NCI-H2227 (cell line): ENCODE measurements around the gene NDUFA6.
"Not testable (repeated sequence)": the region's sequence is repeated elsewhere in the genome, so short reads cannot be mapped to it uniquely, and the experiment has no call there.

ENCODE experiments used
- DNase-seq: peaks from one replicate; lab custom pipeline; 2025; ENCODE audit not compliant: unreplicated experiment; lab: John Stamatoyannopoulos, UW

The NDUFA6 gene

DNA sequence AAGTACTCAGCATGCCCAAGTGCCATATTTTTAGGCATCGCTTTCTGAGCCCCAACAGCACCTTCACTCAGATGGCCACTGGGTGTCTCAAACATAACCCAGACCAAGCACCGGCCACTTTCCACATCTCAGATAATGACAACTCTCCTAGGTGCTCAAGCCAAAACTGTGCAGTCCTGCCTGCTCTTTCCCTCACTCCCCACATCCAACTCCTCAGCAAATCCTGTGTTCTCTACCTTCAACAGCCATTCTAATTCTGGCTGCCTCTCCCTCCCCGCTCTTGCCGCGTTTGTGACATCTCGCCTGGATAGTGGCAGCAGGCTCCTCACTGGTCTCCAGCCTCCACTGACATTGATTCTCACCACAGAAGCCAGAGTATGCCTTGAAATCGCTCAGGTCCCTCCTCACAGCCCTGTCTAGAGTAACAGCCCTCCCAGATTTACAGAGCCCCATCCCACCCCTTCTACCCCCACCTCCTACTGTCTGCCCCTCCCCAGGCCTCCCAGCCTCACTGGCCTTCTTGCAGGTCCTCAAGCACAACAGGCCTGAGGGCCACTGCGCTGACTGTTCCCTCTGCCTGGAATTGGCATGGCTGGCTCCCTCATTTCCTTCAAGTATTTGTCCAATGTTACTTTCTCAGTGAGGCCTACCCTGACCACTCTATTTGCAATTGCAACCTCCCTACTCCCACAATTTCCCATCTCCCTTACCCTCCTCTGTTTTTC is 17.8 kb downstream of the NDUFA6 start:
- DNase-seq: no peak

DNA sequence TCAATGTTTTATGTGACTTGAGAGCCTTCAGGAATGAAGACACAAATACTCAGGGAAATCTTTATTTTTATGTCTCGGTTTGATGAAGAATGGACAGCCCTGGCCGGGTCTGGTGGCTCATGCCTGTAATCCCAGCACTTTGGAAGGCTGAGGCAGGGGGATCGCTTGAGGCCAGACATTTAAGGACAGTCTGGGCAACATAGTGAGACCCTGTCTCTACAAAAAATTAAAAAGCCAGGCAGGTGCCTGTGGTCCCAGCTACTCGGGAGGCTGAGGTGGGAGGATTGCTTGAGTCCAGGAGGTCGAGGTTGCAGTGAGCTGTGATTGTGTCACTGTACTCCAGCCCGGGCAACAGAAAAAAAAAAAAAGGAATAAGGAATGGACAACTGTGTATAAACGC is 19.1 kb downstream of the NDUFA6 start:
- not testable (repeated sequence) for DNase-seq

DNA sequence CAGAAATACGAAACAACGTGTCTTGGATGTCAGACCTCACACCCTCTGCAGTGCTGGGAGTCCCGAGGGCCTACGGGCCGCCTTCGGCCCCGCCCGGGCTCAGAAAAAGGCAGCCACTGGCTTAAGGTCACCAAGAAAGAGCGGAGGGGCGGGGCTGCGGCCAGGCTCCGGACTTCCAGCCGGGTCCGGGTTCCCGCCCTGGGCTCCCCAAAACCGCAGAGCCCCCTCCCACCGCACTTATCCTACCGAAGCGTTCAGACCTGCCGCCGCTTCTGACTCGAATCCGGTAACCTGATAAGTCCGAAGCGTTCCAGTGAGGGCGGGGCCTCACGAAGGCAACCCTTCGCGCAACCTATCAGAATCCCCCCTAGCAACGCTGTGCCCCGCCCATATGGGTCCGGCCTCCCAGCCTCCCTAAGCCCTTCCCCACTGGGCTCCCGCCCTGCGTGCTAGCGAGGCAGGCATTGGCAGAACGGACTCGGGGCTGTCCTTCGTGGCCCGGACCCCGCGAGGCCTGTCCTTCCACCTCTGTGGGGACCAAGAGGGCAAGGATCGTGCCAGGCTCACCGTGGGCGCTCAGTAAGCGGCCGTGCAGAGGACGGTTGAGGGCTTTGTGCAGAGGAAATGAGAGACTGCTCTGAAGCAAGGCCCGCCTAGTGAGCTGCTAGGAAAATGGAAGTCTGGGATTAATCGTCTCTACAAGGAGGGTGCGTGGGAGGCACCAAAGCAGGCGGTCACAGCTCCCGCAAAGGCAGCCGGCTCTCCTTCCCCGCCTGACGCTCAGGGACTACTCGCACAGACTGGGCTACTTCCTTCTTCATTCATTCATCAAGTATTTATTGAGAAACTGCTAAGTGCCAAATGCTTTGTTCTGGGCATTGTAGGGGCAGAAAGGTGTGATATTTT is 19.8 kb downstream of the NDUFA6 start, which contains the start of gene NAGA:
NAGA (minus strand) TSS at position 296 of the 906 bp plus-strand sequence. CDS start 515 bp downstream, outside the sequence.
- peak; percentile 95 for DNase-seq

DNA sequence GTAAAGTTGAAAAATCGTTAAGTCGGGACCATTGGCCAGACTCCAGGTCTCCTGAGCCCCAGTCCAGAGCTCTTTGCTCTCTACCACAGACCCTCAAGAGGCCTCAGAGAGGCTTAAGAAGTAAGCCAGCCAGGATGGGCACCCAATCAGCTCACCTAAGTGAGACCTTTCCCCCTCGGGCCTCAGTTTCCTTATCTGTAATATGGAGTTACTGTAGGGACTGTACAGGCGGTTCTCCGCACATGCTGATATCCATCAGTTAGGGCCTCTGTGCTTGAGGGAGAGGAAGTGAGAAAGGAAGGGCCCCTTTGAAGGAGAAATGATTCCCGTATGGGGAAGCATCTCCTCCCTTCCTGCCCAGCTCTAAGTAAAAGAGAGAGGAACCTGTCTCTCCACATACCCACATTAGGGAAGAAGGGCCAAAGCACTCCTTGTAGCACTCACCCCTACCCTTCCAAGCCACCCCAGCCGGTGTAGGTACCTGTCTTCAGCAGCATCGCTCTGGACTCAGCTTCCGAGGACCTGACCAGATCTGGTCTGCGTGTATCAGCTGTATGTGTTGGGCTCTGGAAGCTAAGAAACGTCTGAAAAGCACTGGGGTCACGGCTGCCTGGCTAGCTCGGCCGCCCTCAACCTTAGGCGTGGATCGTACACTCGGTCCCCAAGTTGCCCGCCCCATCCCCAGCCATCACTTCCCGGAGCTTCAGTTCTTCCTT is 20.6 kb downstream of the NDUFA6 start:
- DNase-seq: no peak

DNA sequence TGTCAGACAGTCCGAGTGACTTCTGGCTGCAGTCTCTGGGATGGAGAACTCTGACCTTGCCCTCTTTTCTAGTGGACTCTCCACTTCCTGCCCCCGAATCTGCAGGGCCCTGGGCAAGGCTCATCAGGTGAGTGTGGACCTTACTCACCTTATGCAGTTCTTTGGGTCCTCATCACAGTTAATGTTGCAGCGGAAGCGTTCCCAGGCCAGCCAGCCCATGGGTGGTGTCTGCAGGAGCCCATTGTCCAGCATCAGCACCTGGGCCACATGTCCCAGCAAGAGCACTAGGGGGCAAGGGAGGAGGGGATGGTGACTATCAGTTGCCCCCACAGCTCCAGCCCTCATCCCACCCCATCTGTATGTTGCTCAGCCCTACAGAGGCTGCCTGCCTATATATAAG is 22.3 kb downstream of the NDUFA6 start:
- DNase-seq: no peak

DNA sequence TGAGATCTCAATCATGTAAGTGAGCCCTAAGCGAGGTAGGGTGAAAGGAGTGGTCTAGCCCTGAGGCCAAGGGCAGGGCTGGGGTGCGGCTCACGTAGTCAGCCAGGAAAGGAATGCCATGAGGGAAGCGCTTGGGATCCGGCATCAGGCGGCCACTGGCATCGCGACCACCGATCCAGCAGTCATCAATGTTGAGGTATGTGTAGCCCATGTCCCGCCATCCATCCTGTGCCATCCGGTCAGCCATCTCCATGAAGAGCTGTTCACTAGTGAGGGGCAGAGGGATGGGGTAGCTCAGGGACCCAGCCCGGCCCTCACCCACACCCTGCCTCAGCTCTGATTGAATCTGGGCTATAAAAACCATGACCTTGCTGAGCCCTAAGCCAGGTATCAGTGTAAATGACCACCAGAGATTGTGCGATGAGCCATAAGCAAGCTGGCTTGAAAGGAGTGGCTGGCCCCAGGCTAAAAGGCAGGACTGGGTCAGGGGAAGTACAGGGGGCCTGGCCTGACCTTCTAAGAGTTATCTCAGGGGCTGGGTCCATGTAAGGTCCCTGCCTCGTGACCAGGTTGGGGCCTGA is 22.8 kb downstream of the NDUFA6 start:
- DNase-seq: no peak

DNA sequence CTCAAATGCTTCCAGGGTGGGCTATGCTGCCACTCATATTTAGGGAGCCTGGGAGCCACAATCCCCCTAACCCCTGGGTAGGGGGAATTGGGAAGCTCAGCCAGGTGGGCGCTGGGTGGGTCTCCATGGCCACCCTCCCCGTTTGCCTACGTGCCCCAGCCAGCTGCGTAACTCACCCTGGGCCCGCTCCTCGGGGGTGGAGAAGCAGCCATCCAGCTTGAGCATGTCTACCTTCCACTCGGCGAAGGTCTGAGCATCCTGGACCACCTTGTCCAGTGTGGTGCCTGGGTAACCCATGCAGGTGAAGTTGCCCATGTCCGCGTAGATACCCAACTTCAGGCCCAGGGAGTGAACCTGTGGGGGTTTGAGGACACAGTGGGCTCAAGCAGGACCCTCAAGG is 23.6 kb downstream of the NDUFA6 start:
- no peak for DNase-seq

DNA sequence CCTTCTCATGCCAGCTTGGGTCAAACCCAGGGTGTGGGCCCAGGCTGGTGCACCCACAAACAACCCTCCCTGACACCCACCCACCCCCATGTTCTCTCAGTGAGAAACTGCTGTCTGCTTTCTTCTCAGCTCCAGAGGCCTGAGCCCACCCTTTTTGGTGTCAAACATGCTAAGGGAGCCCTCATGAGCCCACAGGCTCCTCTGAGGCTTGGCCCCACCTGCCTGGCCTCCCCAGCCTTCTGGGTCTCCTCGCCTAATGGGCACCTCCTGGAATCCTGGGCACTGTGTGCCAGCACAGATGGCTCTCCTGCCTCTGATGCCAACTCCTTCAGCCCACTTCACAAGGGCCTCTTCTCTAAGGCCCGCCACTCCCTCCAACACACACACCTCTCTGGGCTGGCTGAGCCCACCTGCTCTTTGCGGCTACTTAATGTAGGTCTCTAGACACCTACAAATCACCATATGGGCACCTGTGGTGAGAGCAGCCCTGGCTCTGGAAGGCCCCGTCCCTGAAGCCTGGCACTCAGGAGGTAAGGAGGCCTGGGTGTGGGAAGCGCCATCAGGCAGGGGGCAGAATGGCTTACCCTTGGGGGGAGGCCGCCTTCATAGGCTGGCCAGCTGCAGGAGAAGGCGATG is 24.3 kb downstream of the NDUFA6 start:
- DNase-seq: no peak

DNA sequence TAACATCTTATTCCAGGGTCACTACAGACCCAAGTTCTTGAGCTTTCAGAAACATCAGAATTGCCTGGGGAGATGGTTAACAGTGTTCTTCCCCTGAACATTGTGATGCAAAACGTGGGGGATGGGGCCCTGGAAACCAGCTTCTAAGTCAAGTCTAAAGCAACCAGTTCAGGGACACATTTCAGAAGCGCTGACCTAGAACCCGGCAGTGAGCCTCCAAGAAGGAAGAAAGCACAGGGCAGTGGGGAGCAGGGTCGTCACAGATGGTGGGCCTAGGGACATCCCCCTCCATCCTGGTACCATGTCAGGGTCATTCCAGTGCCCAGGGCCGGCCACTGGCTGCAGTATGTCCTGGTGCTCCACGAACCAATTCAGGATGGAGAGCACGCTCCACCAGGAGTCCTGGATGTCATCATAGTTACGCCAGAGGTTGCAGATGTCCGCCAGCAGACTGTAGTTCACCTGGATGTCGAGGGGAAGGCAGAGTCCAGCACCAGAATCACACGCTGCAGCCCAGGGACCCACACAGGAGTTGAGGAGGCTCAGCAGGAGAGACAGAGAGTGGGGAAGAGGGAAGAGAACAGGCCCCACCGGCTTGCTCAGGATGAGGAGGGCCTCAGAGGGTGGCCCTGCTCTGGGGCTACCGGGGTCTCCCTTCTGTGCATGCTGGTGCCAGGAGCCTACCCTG is 25.0 kb downstream of the NDUFA6 start:
- no peak for DNase-seq

DNA sequence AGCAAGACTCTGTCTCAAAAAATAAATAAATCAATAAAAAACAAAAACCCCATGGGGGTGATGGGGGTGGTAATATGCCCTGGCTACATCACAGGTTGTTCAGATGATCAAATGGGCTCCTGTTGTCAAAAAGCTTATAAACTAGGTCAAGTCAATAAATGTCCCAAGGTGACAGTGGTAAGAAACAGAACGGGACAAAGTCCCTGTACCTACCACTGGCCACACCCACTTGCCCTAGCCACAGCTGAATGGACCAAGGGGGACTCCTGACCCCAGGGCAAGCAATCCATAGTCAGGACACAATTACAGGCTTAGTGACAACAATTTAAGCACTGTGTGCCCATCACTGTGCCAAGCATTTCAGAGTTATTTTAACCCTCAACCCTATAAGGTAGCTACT is 25.9 kb downstream of the NDUFA6 start:
- DNase-seq: no peak

DNA sequence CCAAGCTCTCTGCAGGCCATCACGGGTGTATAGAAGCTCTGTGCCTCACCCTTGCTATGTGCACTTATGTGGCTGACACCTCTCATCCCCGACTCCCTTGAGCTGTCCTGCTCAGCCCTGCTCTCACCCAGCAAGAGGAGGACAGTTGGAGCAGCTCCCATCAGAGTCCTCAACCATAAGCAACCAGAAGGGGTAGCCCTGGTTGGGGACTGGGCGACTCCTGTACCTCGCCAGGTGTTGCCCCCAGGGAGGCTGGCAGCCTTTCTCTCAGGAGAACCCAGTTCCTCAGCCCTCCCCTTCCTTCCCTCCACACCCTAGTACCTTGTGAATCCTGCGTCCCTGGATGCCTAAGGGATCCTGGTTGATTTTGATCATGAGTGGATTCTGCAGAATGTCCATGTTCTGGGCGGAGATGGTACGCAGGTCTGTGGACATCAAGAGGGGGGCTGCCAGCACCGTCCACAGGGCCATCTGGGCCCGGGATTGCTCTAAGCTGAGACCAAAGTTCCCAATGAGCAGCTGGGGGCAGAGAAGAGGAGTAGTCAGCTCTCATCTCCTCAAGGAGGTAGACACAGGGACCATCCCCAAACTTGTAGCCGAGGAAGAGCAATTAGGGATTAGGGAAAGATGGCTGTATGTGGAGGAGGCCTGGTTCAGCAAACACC is 27.9 kb downstream of the NDUFA6 start:
- no peak for DNase-seq

DNA sequence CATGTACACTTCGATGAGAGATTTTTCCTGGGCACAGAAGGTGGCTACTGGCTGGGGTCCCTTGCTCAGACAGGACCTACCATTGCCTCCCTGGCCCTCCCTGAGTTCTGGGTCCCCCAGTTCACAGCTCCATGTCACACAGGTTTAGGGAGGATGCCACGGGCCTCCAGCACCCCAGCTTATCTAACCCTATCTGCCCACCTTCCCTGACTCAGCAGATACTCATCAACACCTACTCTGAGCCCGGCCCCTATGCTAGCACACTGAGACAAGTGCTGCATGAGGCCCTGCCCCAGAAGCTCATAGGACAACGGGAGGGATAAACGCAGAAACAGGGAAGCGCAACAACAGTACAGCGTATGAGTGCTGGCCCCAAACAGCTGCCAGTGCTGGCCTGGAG is 29.5 kb downstream of the NDUFA6 start:
- DNase-seq: no peak

DNA sequence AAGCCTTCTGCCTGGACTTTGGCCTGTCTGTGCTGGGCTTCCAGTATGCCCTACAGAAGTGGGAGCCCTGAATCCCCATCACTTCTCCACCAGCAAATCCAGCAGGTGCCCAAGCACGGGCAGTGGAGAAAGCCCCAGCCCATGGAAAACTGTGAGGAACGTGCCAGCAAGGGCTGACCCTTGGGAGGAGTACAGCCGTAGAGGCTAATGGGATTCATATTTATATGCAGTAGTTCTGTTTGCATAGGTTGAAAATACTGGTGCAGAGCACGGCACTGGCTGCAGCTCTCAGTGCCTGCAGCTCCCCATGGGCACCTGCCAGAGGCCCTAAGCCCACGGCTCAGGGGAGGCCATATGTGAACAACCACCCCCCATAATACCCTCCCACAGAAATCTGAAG is 30.1 kb downstream of the NDUFA6 start:
- DNase-seq: no peak

DNA sequence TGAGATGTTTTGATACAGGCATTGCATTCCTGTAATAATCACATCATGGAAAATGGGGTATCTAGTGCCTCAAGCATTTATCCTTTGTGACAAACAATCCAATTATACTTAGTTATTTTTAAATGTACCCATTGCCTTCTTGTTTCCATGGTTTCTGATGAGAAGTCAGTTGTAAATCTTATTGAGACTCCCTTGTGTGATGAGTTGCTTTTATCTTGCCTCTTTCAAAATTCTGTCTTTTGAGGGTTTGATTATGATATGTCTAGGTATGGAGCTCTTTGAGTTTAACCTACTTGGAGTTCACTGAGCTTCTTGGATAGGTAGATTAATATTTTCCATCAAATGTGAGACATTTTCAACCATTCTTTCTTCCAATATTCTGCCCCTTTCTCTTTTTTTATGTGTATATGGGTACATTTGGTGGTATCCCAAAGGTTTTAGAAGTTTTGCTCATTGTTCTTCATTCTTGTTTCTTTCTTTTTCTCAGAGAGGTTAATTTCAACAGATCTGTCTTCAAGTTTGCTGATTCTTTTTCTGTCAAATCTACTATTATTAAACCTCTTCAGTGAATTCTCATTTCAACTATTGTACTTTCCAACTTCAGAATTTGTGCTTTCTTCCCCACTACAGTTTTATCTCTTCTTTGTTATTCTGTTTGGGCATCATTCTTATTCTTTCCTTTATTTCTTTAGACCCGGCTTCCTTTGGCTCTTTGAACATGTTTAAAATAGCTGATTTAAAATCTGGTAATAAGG is 33.6 kb downstream of the NDUFA6 start:
- no peak for DNase-seq

DNA sequence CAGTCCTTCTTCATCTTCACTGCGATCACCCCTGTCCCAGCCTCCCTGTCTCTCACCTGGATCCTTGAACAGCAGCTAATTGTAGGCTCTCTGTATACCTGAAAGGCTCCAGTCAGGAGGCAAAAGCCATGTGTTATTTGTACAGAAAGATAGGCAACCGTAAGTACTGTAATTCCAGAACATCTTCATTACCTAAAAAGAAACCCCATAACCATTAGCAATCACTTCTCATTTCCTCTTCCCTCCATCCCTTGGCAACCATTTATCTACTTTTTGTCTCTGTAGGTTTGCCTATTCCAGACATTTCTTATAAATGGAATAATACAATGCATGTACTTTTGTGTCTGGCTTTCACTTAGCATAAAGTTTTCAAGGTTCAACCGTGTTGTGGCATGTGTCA is 37.8 kb downstream of the NDUFA6 start:
- no peak for DNase-seq

DNA sequence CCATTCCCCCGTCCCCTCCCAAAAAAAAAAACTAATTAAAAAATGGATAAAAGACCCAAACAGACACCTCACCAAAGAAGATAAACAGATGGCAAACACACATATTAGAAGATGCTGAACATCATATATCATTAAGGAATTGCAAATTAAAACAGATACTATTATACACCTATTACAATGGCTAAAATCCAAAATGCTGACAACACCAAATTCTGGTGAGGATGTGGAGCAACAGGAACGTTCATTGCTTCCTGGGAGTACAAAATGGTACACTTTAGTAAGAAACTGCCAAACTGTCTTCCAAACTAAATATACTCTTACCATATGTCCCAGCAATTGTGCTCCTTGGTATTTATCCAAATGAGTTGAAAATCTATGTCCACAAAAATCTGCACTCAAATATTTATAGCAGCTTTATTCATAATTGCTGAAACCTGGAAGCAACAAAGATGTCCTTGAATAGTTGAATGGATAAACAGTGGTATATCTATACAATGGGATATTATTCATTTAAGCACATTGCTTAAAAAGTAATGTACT is 39.9 kb downstream of the NDUFA6 start:
- no peak for DNase-seq

DNA sequence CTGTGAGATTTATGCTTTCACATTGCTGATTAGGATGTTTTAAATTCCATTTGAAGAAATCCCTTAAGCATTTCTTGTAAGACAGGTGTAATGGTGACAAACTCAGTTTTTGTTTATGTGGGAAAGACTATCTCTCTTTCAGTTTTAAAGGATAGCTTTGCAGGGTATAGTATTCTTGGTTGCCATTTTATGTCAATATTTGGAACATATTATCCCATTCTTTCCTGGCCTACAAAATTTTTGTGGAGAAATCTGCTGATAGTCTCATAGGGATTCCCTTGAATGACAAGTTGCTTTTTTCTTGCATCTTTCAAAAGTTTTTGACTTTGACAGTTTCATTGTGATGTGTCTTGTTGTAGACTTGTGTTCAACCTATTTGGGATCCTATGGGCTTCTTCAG is 48.8 kb downstream of the NDUFA6 start:
- DNase-seq: no peak

DNA sequence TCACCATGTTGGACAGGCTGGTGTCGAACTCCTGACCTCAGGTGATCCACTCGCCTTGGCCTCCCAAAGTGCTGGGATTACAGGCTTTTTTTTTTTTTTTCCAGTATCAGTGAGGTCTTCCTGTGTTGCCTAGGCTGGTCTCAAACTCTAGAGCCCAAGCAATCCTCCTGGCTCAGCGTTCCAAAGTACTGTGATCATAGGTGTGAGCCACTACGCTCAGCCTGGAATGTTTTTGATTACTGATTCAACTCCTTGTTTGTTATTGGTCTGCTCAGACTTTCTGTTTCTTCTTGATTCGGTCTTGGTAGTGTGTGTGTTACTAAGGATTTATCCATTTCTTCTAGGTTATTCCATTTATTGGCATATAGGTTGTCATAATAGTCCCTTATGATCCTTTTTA is 51.3 kb downstream of the NDUFA6 start:
- DNase-seq: no peak
